B cell (primary cell): ENCODE results near the gene PHYH. TPM values are rescaled to one million over a fixed set of nuclear protein-coding genes. Genes with fewer than 3 reads are reported as not detected.

Experiments used
- ATAC-seq: fragments of 200-7000 bp; cut with Tn5 transposase; one replicate; pipeline ENCODE4 v1.10.0; 2021; ENCODE audit warnings: low read depth, mild to moderate bottlenecking, moderate number of reproducible peaks, moderate library complexity
- CTCF ChIA-PET: fragments of 350-600 bp; sonication (Branson Sonifier 250); formaldehyde crosslinking; loops from one replicate; lab custom pipeline; 2021; ENCODE audit warnings: antibody characterized with exemption, inconsistent platforms; lab: Charles Lee
- POLR2A ChIA-PET: fragments of 350-600 bp; sonication (Branson Sonifier 250); formaldehyde crosslinking; loops from one replicate; lab custom pipeline; 2021; ENCODE audit warnings: antibody characterized with exemption; lab: Charles Lee
- DNase-seq: peaks from one replicate; pipeline ENCODE4 v3.0.0; 2013
- H2AFZ ChIP-seq: 2 replicates; pipeline ENCODE4 v1.6.1; 2012; ENCODE audit warnings: mild to moderate bottlenecking, low read depth, low read length; ENCODE audit not compliant: insufficient read depth, poor library complexity, severe bottlenecking
- H3K27ac ChIP-seq, 2 donors: 1 replicate in 1 of 2; 2 replicates in 1 of 2; pipeline ENCODE4 v1.5.1; 2012 to 2013; ENCODE audit warnings: low read length in 2 of 2, mild to moderate bottlenecking in 2 of 2, moderate library complexity in 1 of 2
- H3K27me3 ChIP-seq, 4 experiments: fragments of 200-600 bp in 1 of 4; sonication (generic) in 1 of 4; replicated peaks in 1 of 4; 1 replicate in 2 of 4; 2 replicates in 2 of 4; pipeline versions ENCODE4 v1.6.1 to v1.7.0; 2013 to 2016; ENCODE audit warnings: low read length in 3 of 4, mild to moderate bottlenecking in 2 of 4, mixed read lengths in 1 of 4, moderate library complexity in 1 of 4; ENCODE audit not compliant: insufficient read depth in 4 of 4, control insufficient read depth in 3 of 4; ENCODE audit errors: control extremely low read depth in 1 of 4
- H3K36me3 ChIP-seq, 2 experiments: replicated peaks in 1 of 2; 1 replicate in 1 of 2; 2 replicates in 1 of 2; pipeline versions ENCODE4 v1.6.1 to v1.7.1; 2013; ENCODE audit warnings: low read length in 1 of 2; ENCODE audit not compliant: insufficient read depth in 2 of 2, control insufficient read depth in 1 of 2; ENCODE audit errors: control extremely low read depth in 1 of 2, extremely low read depth in 1 of 2
- H3K4me1 ChIP-seq, 2 donors: fragments of 200-600 bp in 1 of 2; sonication (generic) in 1 of 2; 1 replicate in 1 of 2; 2 replicates in 1 of 2; pipeline versions ENCODE4 v1.5.1 to v1.6.1; 2013 to 2017; ENCODE audit warnings: low read length in 2 of 2; ENCODE audit not compliant: control insufficient read depth in 2 of 2, insufficient read depth in 2 of 2
- H3K4me2 ChIP-seq: replicated peaks from 2 replicates; pipeline ENCODE3; 2012; ENCODE audit warnings: mild to moderate bottlenecking, low read depth, low read length; ENCODE audit not compliant: poor library complexity, severe bottlenecking
- H3K4me3 ChIP-seq, 5 experiments: fragments of 200-600 bp in 1 of 5; sonication (generic) in 1 of 5; 1 replicate in 3 of 5; 2 replicates in 2 of 5; pipeline versions ENCODE4 v1.5.1 to v1.7.0; 2011 to 2016; ENCODE audit warnings: low read length in 4 of 5, mild to moderate bottlenecking in 4 of 5, low read depth in 2 of 5, control low read depth in 1 of 5, moderate library complexity in 1 of 5; ENCODE audit not compliant: insufficient read depth in 1 of 5; ENCODE audit errors: control extremely low read depth in 1 of 5, extremely low read depth in 1 of 5
- H3K79me2 ChIP-seq: fragments of 200-600 bp; sonication (generic); one replicate; pipeline ENCODE4 v1.6.0; 2016; ENCODE audit warnings: low read length; ENCODE audit not compliant: control insufficient read depth, insufficient read depth
- H3K9ac ChIP-seq: fragments of 200-600 bp; sonication (generic); 2 replicates; pipeline ENCODE4 v1.6.1; 2017; ENCODE audit warnings: mild to moderate bottlenecking, low read length, moderate library complexity
- H3K9me3 ChIP-seq, 3 donors: one replicate each; pipeline versions ENCODE4 v1.6.1 to v1.7.1; 2013; ENCODE audit warnings: low read length in 2 of 3; ENCODE audit not compliant: control insufficient read depth in 2 of 3, insufficient read depth in 1 of 3; ENCODE audit errors: control extremely low read depth in 1 of 3
- H4K20me1 ChIP-seq: 2 replicates; pipeline ENCODE4 v1.6.0; 2012; ENCODE audit warnings: mild to moderate bottlenecking, low read length; ENCODE audit not compliant: insufficient read depth, control insufficient read depth, poor library complexity, severe bottlenecking
- H3K27ac Mint-ChIP-seq: one replicate; pipeline ENCODE4 v1.8.0; 2021; ENCODE audit warnings: mixed read lengths
- H3K27me3 Mint-ChIP-seq: one replicate; pipeline ENCODE4 v1.8.0; 2021; ENCODE audit warnings: mixed read lengths
- H3K4me1 Mint-ChIP-seq: one replicate; pipeline ENCODE4 v1.8.0; 2021; ENCODE audit warnings: mixed read lengths
- H3K4me3 Mint-ChIP-seq: one replicate; pipeline ENCODE4 v1.8.0; 2021; ENCODE audit warnings: mixed read lengths
- H3K9me3 Mint-ChIP-seq: one replicate; pipeline ENCODE4 v1.8.0; 2022; ENCODE audit warnings: mixed read lengths; ENCODE audit not compliant: insufficient read depth
- CTCF ChIP-seq: fragments of 200-600 bp; IDR thresholded peaks from one replicate; pipeline ENCODE4 v1.8.0; 2022; ENCODE audit warnings: antibody characterized with exemption, mild to moderate bottlenecking
- EZH2 ChIP-seq: IDR thresholded peaks from 2 replicates; pipeline ENCODE4 v1.6.1; 2012; ENCODE audit warnings: borderline replicate concordance, low read depth, mild to moderate bottlenecking, moderate library complexity, low read length; ENCODE audit not compliant: insufficient read depth, poor library complexity, severe bottlenecking
- whole genome bisulfite sequencing: methylation state at CpG from one replicate; pipeline ENCODE4 v1.1.5; 2013; ENCODE audit warnings: missing lambda C conversion rate; ENCODE audit not compliant: insufficient coverage; 5-methylcytosine and 5-hydroxymethylcytosine counted together
- intact Hi-C: fragments of 100-400 bp; cut with micrococcal nuclease; formaldehyde crosslinking; loops from one replicate; pipeline ENCODE4 v1.10.0; 2022
- polyA plus RNA-seq: library from polyadenylated mRNA; depleted of rRNA; stranded (reverse); fragments of >200 nt; gene quantifications from 2 replicates; pipeline ENCODE4 v1.2.3, GENCODE V29; 2012
- total RNA-seq, 2 donors: library from RNA; stranded (reverse); fragments of 120-200 nt in 1 of 2; gene quantifications; 1 replicate in 1 of 2; 2 replicates in 1 of 2; pipeline versions ENCODE4 v1.2.3 to v1.2.4, GENCODE V29; 2013 to 2022

The PHYH gene
- total and polyA plus RNA-seq, 2 donors (not counting 1 experiment from before 2014, with no cell fraction given) = 3.1 to 9.7 TPM

GRCh38 chr10:13338390-13339110, 38.7 kb upstream of the PHYH start:
- Histone ChIP-seq H3K4me2 (no peak overlapping the region), H3K27ac (no peak overlapping the region), H3K4me3 (no peak overlapping the region), H3K27me3 (no peaks in the 10 kb centered on the region), H2AFZ (no peak overlapping the region), H3K9me3 (no peaks in the 10 kb centered on the region), H3K9ac (no peak overlapping the region), H3K36me3 (peaks cover 0 to 28% of the 10 kb centered on the region in 2 experiments), H3K4me1 (peaks cover 0 to 13% of the 10 kb centered on the region in 2 donors), H4K20me1 (no peaks in the 10 kb centered on the region), H3K79me2 (peaks cover 53% of the 10 kb centered on the region)
- TF ChIP-seq CTCF (no peak), EZH2 (no peak)
- ATAC-seq (no peak), DNase-seq (no peak)
- WGBS = 93% methylated on average over 7 of the region's 10 CpGs
- Mint-ChIP-seq H3K4me1 (peaks cover 13% of the 10 kb centered on the region), H3K4me3 (no peak overlapping the region), H3K9me3 (no peaks in the 10 kb centered on the region), H3K27me3 (no peaks in the 10 kb centered on the region), H3K27ac (no peak overlapping the region)
- CTCF ChIA-PET = no interaction called here
- POLR2A ChIA-PET = no interaction called here
- intact Hi-C loops = no loop called here

- Mint-ChIP-seq H3K27me3 (no peaks in the 10 kb centered on the region), H3K4me3 (no peak overlapping the region), H3K4me1 (peaks cover 13% of the 10 kb centered on the region), H3K9me3 (no peaks in the 10 kb centered on the region), H3K27ac (no peak overlapping the region)
- Histone ChIP-seq H3K9ac (no peak overlapping the region), H2AFZ (no peak overlapping the region), H4K20me1 (no peaks in the 10 kb centered on the region), H3K4me2 (no peak overlapping the region), H3K27me3 (no peaks in the 10 kb centered on the region), H3K4me1 (peaks cover 0 to 13% of the 10 kb centered on the region in 2 donors), H3K79me2 (peaks cover 46% of the 10 kb centered on the region), H3K36me3 (peaks cover 0 to 30% of the 10 kb centered on the region in 2 experiments), H3K4me3 (no peak overlapping the region), H3K9me3 (no peaks in the 10 kb centered on the region), H3K27ac (no peak overlapping the region)
- ChIA-PET POLR2A (no interaction called here), CTCF (no interaction called here)
- ATAC-seq (no peak), DNase-seq (no peak)
- TF ChIP-seq CTCF = no peak
- TF ChIP-seq EZH2 = no peak
- intact Hi-C loops = no loop called here
- 93% methylated on average over 3 of the region's 6 CpGs for WGBS
Measured at GRCh38 chr10:13337827-13338196, 37.9 kb upstream of the PHYH start.
